Breast epithelium (tissue), 3 donors: ENCODE measurements around the gene DGAT2.

Source experiments
- POLR2AphosphoS5 ChIP-seq, 3 donors: sonication (generic); formaldehyde crosslinking; IDR thresholded peaks; one replicate each; pipeline ENCODE4 v1.6.1; 2017; ENCODE audit warnings: antibody characterized with exemption in 3 of 3
- TF ChIP-seq, protein P1 (sequence below), 3 donors: fragments of 450-650 bp; IDR thresholded peaks; one replicate each; pipeline ENCODE4 v1.5.1; 2016 to 2017; ENCODE audit warnings: antibody characterized with exemption in 3 of 3, mild to moderate bottlenecking in 3 of 3, moderate library complexity in 3 of 3

DNA sequence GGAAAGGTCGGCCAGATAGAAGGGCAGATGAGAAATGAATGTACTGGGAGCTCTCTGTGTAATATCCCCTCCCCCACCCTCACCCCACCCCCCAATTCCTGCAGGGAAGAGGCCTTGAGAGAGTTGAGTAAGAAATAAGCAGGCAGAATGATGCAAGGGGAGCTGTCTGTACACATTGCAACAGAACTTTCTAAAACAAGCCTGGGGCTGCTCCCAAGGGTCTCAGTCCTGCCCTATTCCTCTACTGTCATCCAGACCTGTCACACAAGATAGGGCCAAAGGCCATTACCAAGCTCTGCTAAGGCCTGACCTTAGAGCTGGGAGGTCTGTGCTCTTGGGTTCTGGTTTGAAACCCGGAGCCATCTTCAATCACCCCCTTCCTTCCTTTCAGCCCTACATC is 5.7 kb upstream of the DGAT2 start:
- TF ChIP-seq, protein P1, sequence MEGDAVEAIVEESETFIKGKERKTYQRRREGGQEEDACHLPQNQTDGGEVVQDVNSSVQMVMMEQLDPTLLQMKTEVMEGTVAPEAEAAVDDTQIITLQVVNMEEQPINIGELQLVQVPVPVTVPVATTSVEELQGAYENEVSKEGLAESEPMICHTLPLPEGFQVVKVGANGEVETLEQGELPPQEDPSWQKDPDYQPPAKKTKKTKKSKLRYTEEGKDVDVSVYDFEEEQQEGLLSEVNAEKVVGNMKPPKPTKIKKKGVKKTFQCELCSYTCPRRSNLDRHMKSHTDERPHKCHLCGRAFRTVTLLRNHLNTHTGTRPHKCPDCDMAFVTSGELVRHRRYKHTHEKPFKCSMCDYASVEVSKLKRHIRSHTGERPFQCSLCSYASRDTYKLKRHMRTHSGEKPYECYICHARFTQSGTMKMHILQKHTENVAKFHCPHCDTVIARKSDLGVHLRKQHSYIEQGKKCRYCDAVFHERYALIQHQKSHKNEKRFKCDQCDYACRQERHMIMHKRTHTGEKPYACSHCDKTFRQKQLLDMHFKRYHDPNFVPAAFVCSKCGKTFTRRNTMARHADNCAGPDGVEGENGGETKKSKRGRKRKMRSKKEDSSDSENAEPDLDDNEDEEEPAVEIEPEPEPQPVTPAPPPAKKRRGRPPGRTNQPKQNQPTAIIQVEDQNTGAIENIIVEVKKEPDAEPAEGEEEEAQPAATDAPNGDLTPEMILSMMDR (IDR thresholded peaks at IDR 0.05) = no peak
- no peak for TF ChIP-seq POLR2AphosphoS5 (IDR thresholded peaks at IDR 0.05)
